Panc1 (cell line): ENCODE results near the gene HMGCLL1. TPM values are rescaled to one million over a fixed set of nuclear protein-coding genes. Genes with fewer than 3 reads are reported as not detected.

Source experiments
- ATAC-seq: fragments of 200-7000 bp; cut with Tn5 transposase; 2 replicates; pipeline ENCODE4 v1.9.1; 2020; ENCODE audit warnings: mild to moderate bottlenecking, moderate library complexity
- BruUV-seq: library from RNA; stranded (reverse); fragments of 400-500 nt; replicated peaks from 2 replicates; lab custom pipeline; 2021; lab: Mats Ljungman, UMichigan
- CTCF ChIA-PET: fragments of 300-600 bp; sonication (Branson Sonifier 250); formaldehyde crosslinking; loops from one replicate; lab custom pipeline; 2022; ENCODE audit warnings: antibody characterized with exemption; lab: Charles Lee
- POLR2A ChIA-PET: fragments of 300-600 bp; sonication (Branson Sonifier 250); formaldehyde crosslinking; loops from one replicate; lab custom pipeline; 2022; ENCODE audit warnings: antibody characterized with exemption; lab: Charles Lee
- DNase-seq: peaks from one replicate; pipeline ENCODE4 v3.0.0-alpha.2; 2010; ENCODE audit warnings: low read depth, low spot score
- H3K27ac ChIP-seq: 2 replicates; pipeline ENCODE4 v1.5.1; 2011; ENCODE audit warnings: mild to moderate bottlenecking, low read length, inconsistent platforms
- H3K27me3 ChIP-seq: fragments of 200-500 bp; sonication (Bioruptor generic); 2 replicates; pipeline ENCODE4 v1.6.0; 2014; ENCODE audit warnings: low read length, inconsistent platforms; ENCODE audit not compliant: control insufficient read depth, insufficient read depth
- H3K36me3 ChIP-seq: fragments of 200-500 bp; sonication (Bioruptor generic); 2 replicates; pipeline ENCODE4 v1.5.1; 2014; ENCODE audit warnings: inconsistent platforms, mild to moderate bottlenecking, low read length, moderate library complexity; ENCODE audit not compliant: control insufficient read depth, insufficient read depth
- H3K4me1 ChIP-seq: 2 replicates; pipeline ENCODE4 v1.5.1; 2011; ENCODE audit warnings: inconsistent platforms, mild to moderate bottlenecking, low read length, moderate library complexity; ENCODE audit not compliant: control insufficient read depth, insufficient read depth
- H3K4me3 ChIP-seq, 2 experiments: 2 replicates each; pipeline ENCODE4 v1.5.1; 2011 to 2012; ENCODE audit warnings: low read depth in 2 of 2, low read length in 2 of 2, mild to moderate bottlenecking in 2 of 2, inconsistent platforms in 1 of 2, moderate library complexity in 1 of 2
- H3K9me3 ChIP-seq: fragments of 200-500 bp; sonication (Bioruptor generic); 2 replicates; pipeline ENCODE4 v1.5.1; 2014; ENCODE audit warnings: low read depth, mild to moderate bottlenecking, inconsistent platforms, low read length, moderate library complexity; ENCODE audit not compliant: control insufficient read depth, insufficient read depth
- POLR2AphosphoS5 ChIP-seq: IDR thresholded peaks from 2 replicates; pipeline ENCODE4 v1.6.1; 2012; ENCODE audit warnings: mild to moderate bottlenecking, low read depth, low read length, moderate library complexity
- SIN3A ChIP-seq: IDR thresholded peaks from 2 replicates; pipeline ENCODE4 v1.6.1; 2012; ENCODE audit warnings: low read depth, mild to moderate bottlenecking, low read length, moderate library complexity, borderline replicate concordance; ENCODE audit not compliant: insufficient read depth
- TCF7L2 ChIP-seq: IDR thresholded peaks from 2 replicates; pipeline ENCODE4 v1.6.1; 2011; ENCODE audit warnings: mild to moderate bottlenecking, low read depth, low read length, inconsistent platforms
- in situ Hi-C: cut with HindIII; loops from 2 replicates; pipeline ENCODE4 v1.10.0; 2016; ENCODE audit warnings: low sequenced_read_pairs, low pct_unique_long_range_greater_than_20kb
- intact Hi-C: fragments of 100-400 bp; cut with micrococcal nuclease; formaldehyde crosslinking; loops from one replicate; pipeline ENCODE4 v1.10.0; 2022; ENCODE audit not compliant: unreplicated experiment
- total RNA-seq: library from RNA; stranded (reverse); gene quantifications from one replicate; pipeline ENCODE4 v1.2.1, GENCODE V29; 2021; ENCODE audit not compliant: unreplicated experiment
- TF ChIP-seq, protein P1 (sequence below), 2 experiments: IDR thresholded peaks; 2 replicates each; pipeline ENCODE4 v1.6.1; 2011 to 2012; ENCODE audit warnings: low read depth in 2 of 2, control low read depth in 1 of 2, low read length in 1 of 2, mild to moderate bottlenecking in 1 of 2, moderate library complexity in 1 of 2; ENCODE audit not compliant: insufficient read depth in 1 of 2
- TF ChIP-seq, protein P2 (sequence below): fragments of 450-650 bp; IDR thresholded peaks from 2 replicates; pipeline ENCODE4 v1.5.1; 2017; ENCODE audit warnings: mild to moderate bottlenecking

HMGCLL1 gene
- total RNA-seq, 1 experiment from 2014 or later, result not detected

DNA sequence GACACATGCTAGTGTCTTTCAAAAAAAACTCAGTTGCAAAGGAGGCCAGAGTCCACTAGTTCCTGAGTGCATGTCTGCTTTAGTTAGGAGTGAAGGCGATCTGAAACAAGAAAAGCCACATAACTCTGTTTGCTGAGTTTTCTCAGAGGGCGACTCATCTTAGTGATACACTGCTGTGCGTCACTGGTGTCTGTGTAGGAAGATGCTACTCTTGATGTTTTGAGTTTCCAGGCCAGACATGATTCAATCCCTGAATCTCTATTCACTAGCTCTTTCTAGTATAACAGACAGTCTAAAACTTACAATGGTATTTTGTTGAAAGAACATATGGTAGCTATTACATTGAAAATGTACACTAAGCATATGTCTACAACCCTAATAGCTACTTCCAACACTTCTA, 190.8 kb downstream of the HMGCLL1 start:
- no peak for ATAC-seq

More for the DNA sequence above, 190.8 kb downstream of the HMGCLL1 start:
- Histone ChIP-seq H3K4me3 (no peak overlapping the region), H3K9me3 (no peaks in the 10 kb centered on the region), H3K4me1 (no peaks in the 10 kb centered on the region), H3K27me3 (0 out of 2 replicates have a peak, but pooled peaks cover 2% of the 10 kb centered on the region), H3K27ac (no peak overlapping the region), H3K36me3 (no peaks in the 10 kb centered on the region)
- ChIA-PET POLR2A (no interaction called here), CTCF (no interaction called here)
- BruUV-seq, result no TSS peak
- in situ Hi-C loops (no loop called here), intact Hi-C loops (no loop called here)
- TF ChIP-seq, protein P1, sequence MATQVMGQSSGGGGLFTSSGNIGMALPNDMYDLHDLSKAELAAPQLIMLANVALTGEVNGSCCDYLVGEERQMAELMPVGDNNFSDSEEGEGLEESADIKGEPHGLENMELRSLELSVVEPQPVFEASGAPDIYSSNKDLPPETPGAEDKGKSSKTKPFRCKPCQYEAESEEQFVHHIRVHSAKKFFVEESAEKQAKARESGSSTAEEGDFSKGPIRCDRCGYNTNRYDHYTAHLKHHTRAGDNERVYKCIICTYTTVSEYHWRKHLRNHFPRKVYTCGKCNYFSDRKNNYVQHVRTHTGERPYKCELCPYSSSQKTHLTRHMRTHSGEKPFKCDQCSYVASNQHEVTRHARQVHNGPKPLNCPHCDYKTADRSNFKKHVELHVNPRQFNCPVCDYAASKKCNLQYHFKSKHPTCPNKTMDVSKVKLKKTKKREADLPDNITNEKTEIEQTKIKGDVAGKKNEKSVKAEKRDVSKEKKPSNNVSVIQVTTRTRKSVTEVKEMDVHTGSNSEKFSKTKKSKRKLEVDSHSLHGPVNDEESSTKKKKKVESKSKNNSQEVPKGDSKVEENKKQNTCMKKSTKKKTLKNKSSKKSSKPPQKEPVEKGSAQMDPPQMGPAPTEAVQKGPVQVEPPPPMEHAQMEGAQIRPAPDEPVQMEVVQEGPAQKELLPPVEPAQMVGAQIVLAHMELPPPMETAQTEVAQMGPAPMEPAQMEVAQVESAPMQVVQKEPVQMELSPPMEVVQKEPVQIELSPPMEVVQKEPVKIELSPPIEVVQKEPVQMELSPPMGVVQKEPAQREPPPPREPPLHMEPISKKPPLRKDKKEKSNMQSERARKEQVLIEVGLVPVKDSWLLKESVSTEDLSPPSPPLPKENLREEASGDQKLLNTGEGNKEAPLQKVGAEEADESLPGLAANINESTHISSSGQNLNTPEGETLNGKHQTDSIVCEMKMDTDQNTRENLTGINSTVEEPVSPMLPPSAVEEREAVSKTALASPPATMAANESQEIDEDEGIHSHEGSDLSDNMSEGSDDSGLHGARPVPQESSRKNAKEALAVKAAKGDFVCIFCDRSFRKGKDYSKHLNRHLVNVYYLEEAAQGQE (IDR thresholded peaks at IDR 0.05; ENCODE audit: insufficient read depth in 1 of 2, low read depth in 2 of 2, low read length in 1 of 2), result no peak
- TF ChIP-seq, protein P2, sequence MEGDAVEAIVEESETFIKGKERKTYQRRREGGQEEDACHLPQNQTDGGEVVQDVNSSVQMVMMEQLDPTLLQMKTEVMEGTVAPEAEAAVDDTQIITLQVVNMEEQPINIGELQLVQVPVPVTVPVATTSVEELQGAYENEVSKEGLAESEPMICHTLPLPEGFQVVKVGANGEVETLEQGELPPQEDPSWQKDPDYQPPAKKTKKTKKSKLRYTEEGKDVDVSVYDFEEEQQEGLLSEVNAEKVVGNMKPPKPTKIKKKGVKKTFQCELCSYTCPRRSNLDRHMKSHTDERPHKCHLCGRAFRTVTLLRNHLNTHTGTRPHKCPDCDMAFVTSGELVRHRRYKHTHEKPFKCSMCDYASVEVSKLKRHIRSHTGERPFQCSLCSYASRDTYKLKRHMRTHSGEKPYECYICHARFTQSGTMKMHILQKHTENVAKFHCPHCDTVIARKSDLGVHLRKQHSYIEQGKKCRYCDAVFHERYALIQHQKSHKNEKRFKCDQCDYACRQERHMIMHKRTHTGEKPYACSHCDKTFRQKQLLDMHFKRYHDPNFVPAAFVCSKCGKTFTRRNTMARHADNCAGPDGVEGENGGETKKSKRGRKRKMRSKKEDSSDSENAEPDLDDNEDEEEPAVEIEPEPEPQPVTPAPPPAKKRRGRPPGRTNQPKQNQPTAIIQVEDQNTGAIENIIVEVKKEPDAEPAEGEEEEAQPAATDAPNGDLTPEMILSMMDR, result no peak
- no peak for TF ChIP-seq POLR2AphosphoS5
- no peak for TF ChIP-seq TCF7L2
- no peak for TF ChIP-seq SIN3A
- no peak for DNase-seq
